Measurements from ENCODE around the gene COL23A1.

The COL23A1 gene

DNA sequence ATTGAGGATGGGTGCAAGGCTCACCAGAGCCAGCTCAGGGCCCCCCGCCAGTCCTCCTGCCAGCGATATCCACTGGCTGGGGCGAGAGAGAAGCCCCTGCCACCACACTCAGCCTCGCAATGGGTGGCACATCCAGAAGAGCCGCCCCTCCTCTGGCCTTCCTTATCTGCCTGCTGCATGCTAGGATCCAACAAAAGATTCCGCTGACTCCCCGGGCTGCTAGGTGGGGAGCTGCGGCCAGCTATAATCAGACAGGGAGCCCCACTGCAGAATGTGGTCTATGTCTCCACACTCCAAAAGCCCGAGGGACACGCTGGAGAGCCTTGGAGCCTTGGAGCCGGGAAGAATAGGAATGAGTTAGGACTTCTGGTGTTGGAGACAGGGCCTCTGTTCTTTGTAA lies 32.8 kb downstream of the COL23A1 start:
- Mint-ChIP-seq H3K9me3 (peaks cover 2% of the 10 kb centered on the region), H3K36me3 (ENCODE audit: low read depth) (peaks cover 9% of the 10 kb centered on the region), H3K4me3 (no peak overlapping the region), H3K27ac (no peak overlapping the region), H3K27me3 (ENCODE audit: low read depth) (peaks cover 24% of the 10 kb centered on the region), H3K4me1 (peaks cover 15% of the 10 kb centered on the region)
- TF ChIP-seq, protein P1, sequence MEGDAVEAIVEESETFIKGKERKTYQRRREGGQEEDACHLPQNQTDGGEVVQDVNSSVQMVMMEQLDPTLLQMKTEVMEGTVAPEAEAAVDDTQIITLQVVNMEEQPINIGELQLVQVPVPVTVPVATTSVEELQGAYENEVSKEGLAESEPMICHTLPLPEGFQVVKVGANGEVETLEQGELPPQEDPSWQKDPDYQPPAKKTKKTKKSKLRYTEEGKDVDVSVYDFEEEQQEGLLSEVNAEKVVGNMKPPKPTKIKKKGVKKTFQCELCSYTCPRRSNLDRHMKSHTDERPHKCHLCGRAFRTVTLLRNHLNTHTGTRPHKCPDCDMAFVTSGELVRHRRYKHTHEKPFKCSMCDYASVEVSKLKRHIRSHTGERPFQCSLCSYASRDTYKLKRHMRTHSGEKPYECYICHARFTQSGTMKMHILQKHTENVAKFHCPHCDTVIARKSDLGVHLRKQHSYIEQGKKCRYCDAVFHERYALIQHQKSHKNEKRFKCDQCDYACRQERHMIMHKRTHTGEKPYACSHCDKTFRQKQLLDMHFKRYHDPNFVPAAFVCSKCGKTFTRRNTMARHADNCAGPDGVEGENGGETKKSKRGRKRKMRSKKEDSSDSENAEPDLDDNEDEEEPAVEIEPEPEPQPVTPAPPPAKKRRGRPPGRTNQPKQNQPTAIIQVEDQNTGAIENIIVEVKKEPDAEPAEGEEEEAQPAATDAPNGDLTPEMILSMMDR (IDR thresholded peaks at IDR 0.05; ENCODE audit: unreplicated experiment in 3 of 3): no peak

DNA sequence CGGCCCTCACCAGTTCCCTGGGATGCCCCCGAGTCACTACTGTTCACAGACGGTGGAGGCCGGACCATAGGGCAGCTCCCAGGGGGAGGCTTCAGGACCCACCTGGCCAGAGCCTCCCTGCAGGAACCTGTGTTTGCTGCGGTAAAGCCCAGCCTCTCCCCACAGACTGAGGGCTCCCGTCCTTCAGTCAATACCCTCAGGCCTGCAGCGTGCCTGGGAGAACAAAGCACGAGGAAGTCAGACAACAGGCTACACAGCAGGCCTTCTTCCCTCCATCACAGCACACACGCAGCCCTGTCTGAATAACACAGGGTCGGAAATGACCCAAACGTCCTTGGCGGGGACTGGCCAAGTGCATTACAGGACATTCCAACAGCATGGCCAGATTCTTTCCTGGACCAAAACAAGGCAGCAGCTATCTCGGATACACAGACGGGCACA lies 34.4 kb downstream of the COL23A1 start:
- TF ChIP-seq, protein P1 (IDR thresholded peaks at IDR 0.05; ENCODE audit: unreplicated experiment in 3 of 3): no peak
- Mint-ChIP-seq H3K4me3 (no peak overlapping the region), H3K36me3 (ENCODE audit: low read depth) (peaks cover 6% of the 10 kb centered on the region), H3K4me1 (peaks cover 24% of the 10 kb centered on the region), H3K27me3 (ENCODE audit: low read depth) (peaks cover 24% of the 10 kb centered on the region), H3K9me3 (no peaks in the 10 kb centered on the region), H3K27ac (no peak overlapping the region)

DNA sequence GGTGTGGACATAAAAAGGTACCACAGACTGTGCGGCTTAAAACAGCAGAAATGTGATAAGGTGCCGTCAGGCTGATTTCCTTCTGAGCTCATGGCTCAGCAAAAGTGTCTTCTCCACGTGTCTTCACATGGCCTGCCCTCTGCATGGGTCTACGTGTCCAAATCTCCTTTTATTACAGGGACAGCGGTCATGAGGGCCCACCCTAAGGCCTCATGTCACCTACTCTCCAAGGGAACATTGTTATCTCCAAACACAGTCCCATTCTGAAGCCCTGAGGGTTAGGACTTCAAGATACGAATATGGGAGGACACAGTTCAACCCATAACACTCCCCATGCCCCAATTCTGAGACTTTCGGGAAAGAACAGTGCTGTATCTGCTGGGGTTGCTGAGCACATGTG lies 35.2 kb downstream of the COL23A1 start:
- no peak overlapping the region for H3K4me3 Mint-ChIP-seq
- peaks cover 6% of the 10 kb centered on the region for H3K36me3 Mint-ChIP-seq (ENCODE audit: low read depth)
- no peaks in the 10 kb centered on the region for H3K9me3 Mint-ChIP-seq
- TF ChIP-seq, protein P1 (IDR thresholded peaks at IDR 0.05; ENCODE audit: unreplicated experiment in 3 of 3): no peak
- H3K4me1 Mint-ChIP-seq: peaks cover 24% of the 10 kb centered on the region
- H3K27me3 Mint-ChIP-seq (ENCODE audit: low read depth): peaks cover 24% of the 10 kb centered on the region
- no peak overlapping the region for H3K27ac Mint-ChIP-seq

DNA sequence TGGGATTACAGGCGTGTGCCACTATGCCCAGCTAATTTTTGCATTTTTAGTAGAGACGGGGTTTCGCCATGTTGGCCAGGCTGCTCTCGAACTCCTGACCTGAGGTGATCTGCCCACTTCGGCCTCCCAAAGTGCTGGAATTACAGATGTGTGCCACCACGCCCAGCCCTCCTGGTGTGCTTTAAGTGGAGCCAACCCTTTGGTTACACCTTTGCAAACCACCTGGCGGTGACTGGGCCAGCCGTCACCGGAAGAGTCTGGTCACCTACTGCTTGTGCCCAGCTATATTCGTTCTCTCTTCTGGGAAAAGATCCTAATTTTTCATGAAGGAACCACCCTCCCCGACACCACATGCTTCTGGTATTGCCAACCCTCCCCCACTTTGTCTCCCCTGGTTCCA lies 35.9 kb downstream of the COL23A1 start:
- H3K27ac Mint-ChIP-seq: no peak overlapping the region
- H3K4me1 Mint-ChIP-seq: peaks cover 24% of the 10 kb centered on the region
- no peak overlapping the region for H3K4me3 Mint-ChIP-seq
- H3K9me3 Mint-ChIP-seq: no peaks in the 10 kb centered on the region
- TF ChIP-seq, protein P1 (IDR thresholded peaks at IDR 0.05; ENCODE audit: unreplicated experiment in 3 of 3): no peak
- H3K27me3 Mint-ChIP-seq (ENCODE audit: low read depth): peaks cover 22% of the 10 kb centered on the region
- peaks cover 4% of the 10 kb centered on the region for H3K36me3 Mint-ChIP-seq (ENCODE audit: low read depth)

DNA sequence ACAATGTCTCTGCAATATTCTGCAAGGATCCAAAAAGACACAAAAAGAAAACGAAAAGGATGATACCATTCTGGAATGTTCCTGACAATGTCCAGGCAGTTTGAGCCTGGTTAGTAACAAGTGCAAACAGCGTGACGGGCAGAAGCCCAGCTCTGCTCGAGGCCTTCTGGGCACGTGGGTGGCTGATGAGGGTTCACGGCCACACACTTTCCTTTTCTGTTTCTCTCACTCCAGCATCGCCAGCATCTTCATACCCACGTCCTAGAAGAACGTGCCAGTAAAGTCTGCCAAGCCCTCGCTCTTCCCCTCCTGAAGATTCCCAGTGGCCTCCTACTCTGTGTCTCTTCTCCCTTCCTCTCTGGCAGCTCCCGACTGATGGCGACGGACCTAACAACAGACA lies 36.7 kb downstream of the COL23A1 start:
- Mint-ChIP-seq H3K27me3 (ENCODE audit: low read depth) (peaks cover 18% of the 10 kb centered on the region), H3K4me1 (peaks cover 26% of the 10 kb centered on the region), H3K36me3 (ENCODE audit: low read depth) (no peaks in the 10 kb centered on the region)

DNA sequence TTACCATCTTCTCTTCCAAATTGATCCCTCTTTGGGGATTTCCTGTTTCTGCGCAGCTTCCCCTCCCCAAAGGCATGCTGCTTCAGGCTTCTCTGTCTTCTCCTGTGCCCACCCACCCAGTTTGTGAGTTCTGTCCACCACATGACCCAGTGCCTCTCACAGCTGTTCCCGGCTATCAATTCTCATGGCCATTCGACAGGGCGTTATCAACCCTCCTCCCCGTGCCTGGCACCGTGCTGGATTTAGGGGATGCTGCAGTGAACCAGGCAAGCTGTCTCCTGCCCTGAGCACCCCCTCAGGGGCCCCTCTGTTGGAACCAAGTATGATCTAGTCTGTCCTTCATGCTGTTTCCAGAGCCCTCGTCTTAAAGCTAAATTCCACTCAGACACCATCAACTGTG lies 38.7 kb downstream of the COL23A1 start:
- Mint-ChIP-seq H3K4me1 (peaks cover 32% of the 10 kb centered on the region), H3K27me3 (ENCODE audit: low read depth) (peaks cover 14% of the 10 kb centered on the region), H3K27ac (peak overlapping the region in 2 of 3 experiments; percentile 31 to 49), H3K36me3 (ENCODE audit: low read depth) (no peaks in the 10 kb centered on the region), H3K4me3 (no peak overlapping the region), H3K9me3 (no peaks in the 10 kb centered on the region)
- TF ChIP-seq, protein P1 (IDR thresholded peaks at IDR 0.05; ENCODE audit: unreplicated experiment in 3 of 3): peak in 1 of 3 experiments; percentile 3

More for the DNA sequence above, 36.7 kb downstream of the COL23A1 start:
- peak overlapping the region in 1 of 3 experiments; percentile 1 for H3K27ac Mint-ChIP-seq
- no peak overlapping the region for H3K4me3 Mint-ChIP-seq
- H3K9me3 Mint-ChIP-seq: no peaks in the 10 kb centered on the region
- TF ChIP-seq, protein P1 (IDR thresholded peaks at IDR 0.05; ENCODE audit: unreplicated experiment in 3 of 3): no peak

Measured in nephron (organoid).